Stimulated activated naive B cell treated with anti-CD40 and anti-IgM and Interleukin-4, amounts not matched to agents 10 μg/mL and 1 μg/mL and 100 μg/mL, for 72 hours (primary cell): ENCODE data around the gene SLC37A1.

Source experiments
- ATAC-seq, 2 donors: fragments of 150-1000 bp; cut with Tn5 transposase; replicated peaks; 2 replicates each; pipeline ENCODE4 v1.10.0; 2021; ENCODE audit warnings: moderate library complexity in 1 of 2
- DNase-seq: peaks from one replicate; pipeline ENCODE4 v3.0.0; 2021
- H3K27ac Mint-ChIP-seq: one replicate; pipeline ENCODE4 v1.8.0; 2022; ENCODE audit warnings: mild to moderate bottlenecking, mixed read lengths
- H3K27me3 Mint-ChIP-seq, 2 donors: one replicate each; pipeline ENCODE4 v1.8.0; 2022; ENCODE audit warnings: mixed read lengths in 2 of 2
- H3K36me3 Mint-ChIP-seq, 2 donors: one replicate each; pipeline ENCODE4 v1.8.0; 2022; ENCODE audit warnings: mixed read lengths in 2 of 2, mild to moderate bottlenecking in 1 of 2
- H3K4me1 Mint-ChIP-seq, 2 donors: one replicate each; pipeline ENCODE4 v1.8.0; 2022; ENCODE audit warnings: mixed read lengths in 2 of 2, mild to moderate bottlenecking in 1 of 2
- H3K4me3 Mint-ChIP-seq, 2 donors: one replicate each; pipeline ENCODE4 v1.8.0; 2022; ENCODE audit warnings: mild to moderate bottlenecking in 2 of 2, mixed read lengths in 2 of 2, moderate library complexity in 1 of 2
- H3K9me3 Mint-ChIP-seq, 2 donors: one replicate each; pipeline ENCODE4 v1.8.0; 2022; ENCODE audit warnings: mixed read lengths in 2 of 2, mild to moderate bottlenecking in 1 of 2

SLC37A1 gene

DNA sequence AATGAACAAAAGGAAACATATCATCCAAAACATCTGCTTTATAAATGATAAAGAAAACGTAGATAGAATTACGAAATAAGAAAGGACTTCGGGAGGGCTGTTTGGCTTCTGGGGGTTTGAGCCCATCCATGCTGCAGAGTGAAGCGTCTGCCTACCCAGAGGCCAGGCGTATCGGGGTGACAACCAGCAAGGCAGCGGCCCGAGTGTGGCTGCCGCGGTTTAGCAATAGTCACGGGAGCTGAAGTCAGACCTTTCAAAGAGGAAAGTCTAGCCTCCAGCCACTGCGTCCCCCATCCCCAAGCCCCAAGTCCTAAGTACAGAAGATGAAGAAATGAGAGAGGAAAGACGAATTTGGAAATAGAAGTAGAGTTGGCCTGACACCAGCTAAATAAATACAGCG lies 8.6 kb downstream of the SLC37A1 start:
- H3K36me3 Mint-ChIP-seq = peaks cover 55 to 84% of the 10 kb centered on the region in 2 donors
- no peak for DNase-seq
- no peak overlapping the region for H3K4me3 Mint-ChIP-seq
- no peaks in the 10 kb centered on the region for H3K9me3 Mint-ChIP-seq
- peak overlapping the region; percentile 89 for H3K27ac Mint-ChIP-seq
- H3K4me1 Mint-ChIP-seq = peaks cover 47 to 88% of the 10 kb centered on the region in 2 donors
- ATAC-seq = no peak
- no peaks in the 10 kb centered on the region for H3K27me3 Mint-ChIP-seq

DNA sequence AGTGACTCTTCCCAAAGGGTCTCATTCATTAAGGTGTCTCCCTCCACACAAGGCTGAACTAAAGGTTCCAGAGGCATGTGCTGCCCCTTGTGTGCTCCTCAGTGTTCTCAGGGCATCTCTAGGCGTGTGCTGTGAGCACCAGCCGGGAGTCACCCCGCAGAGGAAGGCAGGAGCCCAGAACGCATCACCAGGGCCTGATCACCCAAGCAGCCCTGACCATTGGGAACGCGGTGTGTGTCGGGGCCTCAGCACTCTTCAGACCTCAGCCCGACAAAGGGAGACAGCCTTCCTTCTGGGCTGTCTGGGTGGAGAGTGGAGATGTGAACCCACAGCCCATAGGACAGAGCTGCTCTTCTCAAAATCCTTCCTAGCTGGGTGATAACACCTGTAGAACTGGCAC lies 9.1 kb downstream of the SLC37A1 start:
- no peak for ATAC-seq
- H3K9me3 Mint-ChIP-seq = no peaks in the 10 kb centered on the region
- H3K36me3 Mint-ChIP-seq = peaks cover 51 to 83% of the 10 kb centered on the region in 2 donors
- H3K4me1 Mint-ChIP-seq = peaks cover 50 to 89% of the 10 kb centered on the region in 2 donors
- H3K4me3 Mint-ChIP-seq = peak overlapping the region; percentile 47 to 48
- H3K27me3 Mint-ChIP-seq = no peaks in the 10 kb centered on the region
- no peak for DNase-seq
- peak overlapping the region; percentile 89 for H3K27ac Mint-ChIP-seq

DNA sequence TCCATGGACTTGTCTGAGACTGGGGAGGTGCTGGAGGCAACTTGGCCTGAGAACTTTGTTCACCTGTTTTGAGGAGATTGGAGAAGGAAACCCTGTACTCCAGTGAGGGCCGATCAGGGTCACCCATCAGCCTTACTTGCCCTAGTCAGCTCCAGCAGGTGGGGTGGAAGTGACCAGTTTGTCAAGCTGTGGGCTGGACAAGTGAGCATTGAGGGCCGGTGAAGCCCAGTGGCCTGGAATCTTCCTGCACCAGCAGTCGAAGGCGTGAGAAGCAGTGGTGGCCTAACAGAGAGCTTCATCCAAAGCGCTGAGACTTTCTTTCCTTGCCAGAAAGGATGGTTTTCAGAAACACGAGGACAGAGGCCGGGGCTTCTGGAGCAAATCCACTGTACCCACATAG lies 9.6 kb downstream of the SLC37A1 start:
- Mint-ChIP-seq H3K4me3 (peak overlapping the region in 1 of 2 donors; percentile 47), H3K9me3 (no peaks in the 10 kb centered on the region), H3K4me1 (peaks cover 54 to 89% of the 10 kb centered on the region in 2 donors), H3K27me3 (no peaks in the 10 kb centered on the region), H3K27ac (peak overlapping the region; percentile 89), H3K36me3 (peaks cover 50 to 83% of the 10 kb centered on the region in 2 donors)
- DNase-seq (no peak), ATAC-seq (no peak)

DNA sequence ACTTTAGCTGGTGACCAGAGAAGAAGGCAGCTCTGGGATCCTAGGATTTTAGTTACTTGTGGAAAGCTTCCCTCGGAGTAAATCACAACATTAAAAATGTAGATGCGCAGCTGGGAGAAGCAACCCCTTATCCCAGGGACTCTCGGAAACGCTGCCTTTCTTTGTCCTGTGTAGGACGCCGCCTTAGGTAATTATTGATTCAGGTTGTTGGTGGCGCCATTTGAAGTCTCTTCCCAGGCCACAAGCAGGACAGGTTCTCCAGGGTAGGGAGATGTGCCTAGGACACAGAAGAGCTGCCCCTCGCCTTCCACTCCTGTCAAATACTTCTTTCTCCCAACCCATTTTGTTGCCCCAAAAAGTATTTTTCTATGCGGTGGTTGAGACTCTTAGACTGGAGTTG lies 10.3 kb downstream of the SLC37A1 start:
- H3K9me3 Mint-ChIP-seq = no peaks in the 10 kb centered on the region
- peak overlapping the region; percentile 79 to 83 for H3K4me3 Mint-ChIP-seq
- H3K27ac Mint-ChIP-seq = peak overlapping the region; percentile 99
- DNase-seq = no peak
- ATAC-seq = no peak
- peaks cover 56 to 88% of the 10 kb centered on the region in 2 donors for H3K4me1 Mint-ChIP-seq
- H3K36me3 Mint-ChIP-seq = peaks cover 46 to 79% of the 10 kb centered on the region in 2 donors
- H3K27me3 Mint-ChIP-seq = no peaks in the 10 kb centered on the region

DNA sequence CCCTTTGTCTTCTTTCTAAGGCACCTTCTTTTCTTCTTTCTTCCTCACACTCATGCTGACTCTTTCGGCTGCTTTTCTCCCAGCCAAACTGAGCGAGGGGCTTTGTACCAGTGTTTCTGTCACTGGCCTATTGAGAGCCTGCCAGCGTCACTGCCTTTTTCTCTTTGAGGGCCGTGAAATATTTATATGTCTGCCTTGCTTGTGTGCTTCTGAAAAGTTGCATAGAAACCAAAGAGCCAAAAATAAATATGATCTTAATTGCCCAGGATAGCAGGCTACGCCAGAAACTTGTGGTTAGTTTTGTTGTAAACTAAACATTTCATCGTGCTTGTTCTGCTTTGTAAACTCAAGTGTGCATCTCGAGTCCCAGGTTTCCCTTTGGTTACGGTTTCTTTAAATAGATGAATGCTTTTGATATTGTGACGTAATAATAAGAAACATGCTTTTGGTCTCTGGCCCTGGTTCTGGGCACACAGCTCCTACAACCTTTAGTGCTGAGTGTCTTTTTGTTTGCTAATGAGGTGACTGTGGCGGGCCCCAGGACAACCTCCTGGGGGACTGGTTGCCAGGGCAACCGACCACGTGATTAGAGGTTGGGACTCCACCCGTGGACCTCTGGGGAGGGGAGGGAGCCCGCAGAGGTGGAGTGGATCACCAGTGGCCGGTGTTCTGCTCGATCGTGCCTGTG lies 10.8 kb downstream of the SLC37A1 start:
- Mint-ChIP-seq H3K27ac (peak overlapping the region; percentile 99), H3K4me3 (peak overlapping the region; percentile 79 to 83), H3K27me3 (no peaks in the 10 kb centered on the region), H3K9me3 (no peaks in the 10 kb centered on the region), H3K36me3 (peaks cover 41 to 76% of the 10 kb centered on the region in 2 donors), H3K4me1 (peaks cover 54 to 84% of the 10 kb centered on the region in 2 donors)
- ATAC-seq = peak; percentile 90 to 93
- DNase-seq = peak; percentile 90

DNA sequence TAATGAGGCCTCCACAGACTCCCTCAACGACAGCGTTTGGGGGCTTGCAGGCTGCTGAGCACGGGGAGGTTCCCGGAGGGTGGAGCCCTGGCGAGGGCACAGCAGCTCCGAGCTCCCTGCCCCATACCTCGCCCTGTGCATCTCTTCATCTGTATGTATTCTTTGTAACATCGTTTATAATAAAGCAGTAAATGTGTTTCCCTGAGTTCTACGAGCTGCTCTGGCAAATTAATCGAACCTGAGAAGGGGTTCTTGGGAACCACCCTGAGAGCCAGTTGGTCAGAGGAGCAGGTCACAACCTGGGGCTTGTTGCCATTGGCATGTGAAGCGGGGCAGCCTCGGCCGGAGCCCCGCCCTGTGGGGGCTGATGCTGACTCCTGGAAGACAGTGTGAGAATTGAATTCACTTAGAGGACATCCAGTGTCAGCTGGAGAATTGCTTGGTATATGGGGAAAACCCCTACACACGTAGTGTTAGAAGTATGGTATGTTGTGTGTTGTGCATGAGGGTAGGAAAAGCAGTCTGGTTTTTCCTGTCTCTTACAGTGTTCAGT lies 11.5 kb downstream of the SLC37A1 start:
- Mint-ChIP-seq H3K4me3 (peak overlapping the region; percentile 79 to 83), H3K27ac (peak overlapping the region; percentile 99), H3K9me3 (no peaks in the 10 kb centered on the region), H3K4me1 (peaks cover 53 to 84% of the 10 kb centered on the region in 2 donors), H3K36me3 (peaks cover 41 to 76% of the 10 kb centered on the region in 2 donors), H3K27me3 (no peaks in the 10 kb centered on the region)
- DNase-seq = peak; percentile 21
- ATAC-seq = peak; percentile 22 to 37

DNA sequence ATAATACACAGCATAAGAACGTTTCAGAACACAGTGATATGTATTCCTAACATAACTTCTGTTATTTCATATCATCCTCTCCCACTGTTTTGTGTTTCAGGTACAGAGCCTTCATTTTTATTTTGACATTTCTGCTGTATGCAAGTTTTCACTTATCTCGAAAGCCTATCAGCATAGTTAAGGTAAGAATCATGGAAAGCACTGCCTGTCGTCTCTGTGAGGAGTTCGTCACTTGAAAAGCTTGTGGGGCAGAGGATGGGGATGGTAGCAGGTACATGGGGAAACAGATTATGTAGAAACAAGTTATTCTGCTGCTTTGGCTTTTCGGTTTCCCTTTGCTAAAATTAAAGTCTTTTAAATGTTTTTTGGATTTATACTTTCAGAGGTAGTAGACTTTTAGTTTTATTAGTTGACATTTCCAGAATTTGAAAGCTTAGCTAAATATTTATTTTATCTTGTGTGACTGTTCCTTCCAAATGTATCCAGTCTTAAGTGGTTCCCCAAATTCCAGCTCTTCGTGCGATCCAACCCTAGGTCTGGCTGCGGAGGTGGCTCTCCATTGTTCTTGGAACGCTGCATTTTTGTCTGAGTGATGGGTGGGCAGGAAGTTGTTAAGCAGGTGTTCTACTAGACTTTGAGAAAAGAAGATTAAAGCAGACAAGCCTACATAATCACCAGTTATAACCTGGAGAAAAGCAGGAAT lies 12.2 kb downstream of the SLC37A1 start:
- Mint-ChIP-seq H3K4me1 (peaks cover 54 to 83% of the 10 kb centered on the region in 2 donors), H3K27ac (no peak overlapping the region), H3K9me3 (no peaks in the 10 kb centered on the region), H3K27me3 (no peaks in the 10 kb centered on the region), H3K4me3 (peak overlapping the region in 1 of 2 donors; percentile 19), H3K36me3 (peaks cover 40 to 76% of the 10 kb centered on the region in 2 donors)
- DNase-seq (no peak), ATAC-seq (no peak)

DNA sequence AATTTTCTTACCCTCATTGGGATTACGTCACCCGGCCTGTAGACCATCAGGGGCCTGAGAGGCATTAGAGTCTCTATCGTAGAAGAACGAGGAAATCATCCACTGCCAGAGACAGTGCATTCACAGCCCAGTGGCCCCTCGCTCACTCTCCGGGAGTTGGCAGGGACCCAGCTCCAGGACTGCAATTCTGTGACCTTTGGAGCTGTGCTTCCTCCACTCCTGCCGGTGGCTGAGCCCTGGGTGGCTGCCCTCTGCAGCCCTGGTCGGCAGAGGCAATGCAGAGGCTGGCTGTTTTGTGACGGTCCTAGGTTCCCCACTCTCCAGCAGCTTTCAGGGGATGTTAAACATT lies 12.7 kb downstream of the SLC37A1 start:
- peak overlapping the region; percentile 19 to 52 for H3K4me3 Mint-ChIP-seq
- DNase-seq (no peak), ATAC-seq (no peak)
- no peak overlapping the region for H3K27ac Mint-ChIP-seq
- H3K27me3 Mint-ChIP-seq = no peaks in the 10 kb centered on the region
- peaks cover 42 to 75% of the 10 kb centered on the region in 2 donors for H3K36me3 Mint-ChIP-seq
- H3K9me3 Mint-ChIP-seq = no peaks in the 10 kb centered on the region
- H3K4me1 Mint-ChIP-seq = peaks cover 56 to 84% of the 10 kb centered on the region in 2 donors

DNA sequence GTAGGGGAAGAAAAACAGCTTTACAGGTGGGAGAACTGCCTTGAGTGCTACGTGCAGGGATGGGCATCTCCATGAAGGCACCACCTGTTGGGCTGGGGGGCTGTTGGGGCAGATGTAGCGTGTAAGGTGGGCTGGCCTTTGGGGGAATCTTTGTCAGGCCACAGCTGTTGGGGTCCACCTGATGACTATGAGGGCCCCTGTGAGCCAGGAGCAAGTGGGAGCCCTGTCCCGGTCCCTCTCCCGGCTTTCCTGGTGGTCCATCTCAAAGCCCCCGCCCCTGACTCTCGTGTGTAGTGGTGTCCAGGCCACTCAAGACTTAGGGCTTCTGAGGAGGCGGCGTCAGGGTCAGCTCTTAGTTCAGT lies 13.5 kb downstream of the SLC37A1 start:
- Mint-ChIP-seq H3K36me3 (peaks cover 39 to 73% of the 10 kb centered on the region in 2 donors), H3K27me3 (no peaks in the 10 kb centered on the region), H3K4me1 (peaks cover 54 to 81% of the 10 kb centered on the region in 2 donors), H3K27ac (peak overlapping the region; percentile 87), H3K9me3 (no peaks in the 10 kb centered on the region), H3K4me3 (peak overlapping the region; percentile 52 to 77)
- DNase-seq (no peak), ATAC-seq (no peak)

DNA sequence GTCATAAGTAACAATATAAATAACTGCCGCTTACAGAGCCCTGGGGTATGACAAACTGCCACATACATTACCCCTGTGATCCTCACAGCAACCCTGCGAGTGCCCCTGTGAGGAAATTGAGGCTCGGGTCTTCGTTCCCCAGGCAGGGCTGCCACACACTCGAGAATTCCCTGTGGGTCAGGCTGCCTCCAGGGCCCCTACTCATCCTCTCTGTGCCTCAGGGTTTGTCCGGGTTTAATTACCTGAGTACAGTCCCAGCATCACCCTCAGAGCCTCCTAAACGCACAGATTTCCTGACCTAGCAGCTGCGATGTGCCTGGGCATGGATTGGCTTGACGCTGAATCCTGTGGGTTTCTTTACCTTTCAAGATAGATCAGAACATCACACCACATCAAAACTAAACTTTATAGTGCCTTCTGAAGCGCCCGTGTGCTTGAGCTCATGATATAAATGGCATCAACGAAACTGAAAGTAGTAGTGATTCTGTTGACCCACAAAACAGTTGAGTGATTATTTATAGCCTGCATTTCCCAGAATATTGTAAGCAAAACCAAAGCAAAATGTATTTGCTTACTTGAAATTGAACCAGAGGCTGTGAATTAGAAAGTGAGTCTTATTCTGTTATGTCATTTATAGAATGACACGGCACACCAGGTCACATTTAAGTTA lies 14.0 kb downstream of the SLC37A1 start:
- Mint-ChIP-seq H3K36me3 (peaks cover 39 to 72% of the 10 kb centered on the region in 2 donors), H3K27me3 (no peaks in the 10 kb centered on the region), H3K27ac (peak overlapping the region; percentile 87), H3K9me3 (no peaks in the 10 kb centered on the region), H3K4me3 (peak overlapping the region; percentile 74 to 77), H3K4me1 (peaks cover 57 to 81% of the 10 kb centered on the region in 2 donors)
- DNase-seq = no peak
- ATAC-seq = peak; percentile 10 to 11

DNA sequence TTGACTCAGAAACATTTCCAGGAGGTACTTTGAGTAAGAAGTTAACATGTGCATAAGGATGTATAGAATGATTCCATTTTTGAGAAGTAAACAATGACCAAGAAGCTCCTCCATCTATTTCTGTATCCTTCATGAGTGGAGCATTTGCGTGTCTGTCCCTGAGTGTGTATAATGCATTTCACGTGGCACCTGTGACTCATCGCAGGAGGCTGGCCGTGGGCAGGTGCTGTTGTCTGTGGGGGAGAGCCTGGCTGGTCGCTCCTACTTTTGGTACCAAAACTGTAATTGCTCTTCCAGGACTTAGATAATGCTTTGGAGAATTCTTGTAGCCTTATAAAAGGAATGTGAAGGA lies 16.5 kb downstream of the SLC37A1 start:
- no peak for ATAC-seq
- Mint-ChIP-seq H3K4me1 (peaks cover 55 to 81% of the 10 kb centered on the region in 2 donors), H3K4me3 (peak overlapping the region in 1 of 2 donors; percentile 5), H3K9me3 (no peaks in the 10 kb centered on the region), H3K27ac (peak overlapping the region; percentile 60), H3K27me3 (no peaks in the 10 kb centered on the region), H3K36me3 (peaks cover 32 to 68% of the 10 kb centered on the region in 2 donors)
- DNase-seq = no peak

DNA sequence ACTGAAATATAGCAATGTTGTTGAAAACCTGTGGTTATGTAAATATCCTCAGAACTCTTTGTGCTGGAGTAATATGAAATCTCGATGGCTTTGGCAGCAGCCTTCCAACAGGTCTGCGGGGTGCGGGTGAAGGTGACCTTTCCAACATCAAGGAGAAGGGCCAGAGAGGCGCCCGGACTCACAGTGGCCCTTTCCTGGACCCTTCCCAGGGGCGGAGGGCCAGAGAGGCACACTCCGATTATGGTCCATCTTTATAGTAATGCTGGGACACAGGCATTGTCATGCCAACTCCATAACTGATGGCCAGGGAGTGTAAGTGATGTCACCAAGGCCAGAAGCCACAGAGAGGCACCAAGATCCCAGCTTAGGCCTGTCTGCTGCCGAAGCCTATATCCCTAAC lies 18.1 kb downstream of the SLC37A1 start:
- Mint-ChIP-seq H3K27me3 (no peaks in the 10 kb centered on the region), H3K4me1 (peaks cover 61 to 81% of the 10 kb centered on the region in 2 donors), H3K36me3 (peaks cover 43 to 71% of the 10 kb centered on the region in 2 donors), H3K27ac (peak overlapping the region; percentile 71), H3K9me3 (no peaks in the 10 kb centered on the region), H3K4me3 (peak overlapping the region in 1 of 2 donors; percentile 21)
- DNase-seq (no peak), ATAC-seq (no peak)

DNA sequence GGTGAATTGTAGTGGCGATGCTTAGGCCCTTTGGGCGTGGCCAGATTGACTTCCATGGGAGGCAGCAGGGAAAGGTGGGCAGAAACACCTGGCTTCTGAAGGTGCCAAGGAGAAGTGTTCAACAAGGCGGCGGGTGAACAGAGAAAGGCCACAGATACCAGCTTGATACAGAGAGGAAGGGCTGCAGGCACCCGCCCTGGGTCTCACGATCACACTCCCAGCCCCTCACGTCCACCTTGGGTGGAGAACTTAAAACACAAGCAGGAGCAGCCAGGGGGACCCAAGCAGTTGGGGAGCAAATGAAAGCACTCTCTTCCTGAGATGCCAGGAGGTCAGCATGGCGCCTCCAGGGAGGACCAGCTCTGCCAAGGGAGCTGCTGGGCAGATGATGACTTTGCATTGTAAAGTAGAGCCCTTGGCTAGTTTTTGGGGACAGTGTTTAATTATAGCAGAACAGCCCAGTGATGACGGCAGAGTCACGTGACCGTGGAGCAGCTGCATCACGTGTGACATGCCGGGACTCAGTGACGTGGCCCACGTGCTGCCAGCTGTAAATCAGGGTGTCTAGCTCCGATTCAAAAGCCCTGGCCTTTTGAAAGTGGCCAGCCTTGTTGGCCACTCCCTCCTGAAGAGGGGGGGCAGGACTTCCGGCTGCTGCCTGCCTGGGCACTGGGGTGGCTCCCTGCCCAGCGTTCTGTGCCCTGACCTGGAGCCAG lies 19.0 kb downstream of the SLC37A1 start:
- DNase-seq (peak; percentile 39), ATAC-seq (no peak)
- peaks cover 42 to 73% of the 10 kb centered on the region in 2 donors for H3K36me3 Mint-ChIP-seq
- no peaks in the 10 kb centered on the region for H3K9me3 Mint-ChIP-seq
- peaks cover 63 to 81% of the 10 kb centered on the region in 2 donors for H3K4me1 Mint-ChIP-seq
- peak overlapping the region; percentile 66 to 78 for H3K4me3 Mint-ChIP-seq
- H3K27me3 Mint-ChIP-seq = no peaks in the 10 kb centered on the region
- H3K27ac Mint-ChIP-seq = peak overlapping the region; percentile 87
